NCI-H146 (cell line): Measurements from ENCODE around the gene DLST.
A peak's percentile ranks its signal among the peaks of the same experiment; 100 is the strongest.

ENCODE experiments used
- DNase-seq: peaks from one replicate; lab custom pipeline; 2025; lab: John Stamatoyannopoulos, UW

The DLST gene

DNA sequence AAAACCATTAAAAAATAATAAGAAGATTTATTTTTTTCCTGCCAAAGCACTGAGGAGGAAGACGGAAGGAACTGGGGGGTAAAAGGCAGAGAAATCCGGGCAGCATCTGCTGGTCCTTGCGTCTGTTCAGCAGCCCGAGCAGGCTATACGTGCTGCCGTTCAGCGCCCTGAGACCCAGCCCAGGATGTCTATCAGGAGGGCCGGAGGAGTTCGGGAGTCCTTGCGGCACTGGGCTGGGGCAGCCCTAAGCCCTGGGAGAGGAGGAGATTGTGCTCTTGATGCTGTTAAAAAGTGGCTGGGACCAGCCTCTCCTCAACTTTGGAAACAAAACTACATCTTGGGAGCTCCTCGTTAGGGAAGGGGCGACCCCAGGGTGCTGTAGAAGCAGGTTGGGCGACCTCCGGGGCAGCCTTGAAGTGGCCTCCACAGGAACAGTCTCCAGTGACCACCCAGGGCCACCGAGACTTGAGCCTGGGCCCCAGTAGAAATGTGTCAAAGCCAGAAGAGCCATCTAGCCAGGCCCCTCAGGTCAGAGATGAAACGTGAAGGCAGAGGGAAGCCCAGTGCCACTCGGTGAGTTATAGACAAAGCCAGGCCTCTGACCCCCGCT is 59.3 kb downstream of the DLST start:
- no peak for DNase-seq

DNA sequence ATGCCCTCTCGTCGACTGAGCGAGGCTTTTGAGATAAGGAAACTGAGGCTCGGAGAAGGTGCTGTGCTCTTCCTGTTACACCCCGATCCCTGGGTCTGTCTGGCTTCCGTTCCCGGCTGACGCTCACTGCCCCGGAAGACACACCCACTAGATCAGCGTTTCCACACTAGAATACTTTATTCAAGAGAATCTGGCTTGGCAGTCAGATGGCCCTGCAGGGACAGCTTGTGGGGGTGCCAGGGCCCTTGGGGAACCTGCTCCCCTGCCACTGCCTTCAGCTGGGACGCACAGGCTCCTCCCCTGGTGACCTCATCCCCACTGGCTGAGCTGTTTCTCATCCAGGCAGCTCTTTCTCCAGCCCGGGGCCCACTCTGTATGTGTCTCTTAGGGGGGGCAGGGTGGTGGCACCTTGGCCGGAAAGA is 60.0 kb downstream of the DLST start:
- no peak for DNase-seq

DNA sequence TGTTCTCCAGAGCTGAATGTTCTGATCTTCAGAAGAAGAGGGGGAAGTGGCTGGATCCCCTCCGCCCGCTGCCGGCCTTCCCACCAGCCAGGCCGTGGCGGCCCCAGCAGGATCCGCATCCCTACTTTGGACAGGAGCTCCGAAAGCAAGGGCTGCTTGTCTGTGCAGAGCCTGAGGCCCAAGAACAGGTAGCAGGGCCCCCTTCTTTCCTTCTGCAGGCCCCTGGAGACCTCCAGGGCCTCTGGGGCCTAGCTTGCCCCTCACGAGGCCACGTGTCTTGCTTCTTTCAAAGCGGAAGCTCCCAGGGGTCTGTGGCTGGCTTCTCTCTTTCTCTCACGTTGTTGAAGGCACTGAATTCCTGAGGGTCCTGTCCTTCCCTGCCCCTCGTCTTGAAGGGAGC is 60.5 kb downstream of the DLST start:
- DNase-seq = no peak

DNA sequence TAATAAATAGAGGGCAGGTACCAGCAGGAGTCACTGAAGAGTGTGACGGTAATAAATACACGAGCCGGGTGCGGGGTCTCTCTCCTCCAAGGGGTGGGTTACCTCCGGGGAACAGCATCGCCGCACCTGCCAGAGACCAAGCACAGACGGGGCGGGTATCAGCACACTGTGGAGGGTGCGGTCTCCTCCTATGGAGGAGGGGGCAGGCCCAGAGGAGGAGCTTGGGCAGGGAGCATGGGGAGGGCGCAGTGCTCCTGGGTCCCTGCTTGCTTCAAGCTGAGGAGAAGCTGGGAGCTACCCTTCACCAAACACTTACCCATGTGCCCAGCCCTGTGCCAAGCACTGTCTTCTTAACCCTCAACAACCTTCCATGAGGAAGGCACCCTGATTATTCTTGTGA is 60.9 kb downstream of the DLST start:
- no peak for DNase-seq

DNA sequence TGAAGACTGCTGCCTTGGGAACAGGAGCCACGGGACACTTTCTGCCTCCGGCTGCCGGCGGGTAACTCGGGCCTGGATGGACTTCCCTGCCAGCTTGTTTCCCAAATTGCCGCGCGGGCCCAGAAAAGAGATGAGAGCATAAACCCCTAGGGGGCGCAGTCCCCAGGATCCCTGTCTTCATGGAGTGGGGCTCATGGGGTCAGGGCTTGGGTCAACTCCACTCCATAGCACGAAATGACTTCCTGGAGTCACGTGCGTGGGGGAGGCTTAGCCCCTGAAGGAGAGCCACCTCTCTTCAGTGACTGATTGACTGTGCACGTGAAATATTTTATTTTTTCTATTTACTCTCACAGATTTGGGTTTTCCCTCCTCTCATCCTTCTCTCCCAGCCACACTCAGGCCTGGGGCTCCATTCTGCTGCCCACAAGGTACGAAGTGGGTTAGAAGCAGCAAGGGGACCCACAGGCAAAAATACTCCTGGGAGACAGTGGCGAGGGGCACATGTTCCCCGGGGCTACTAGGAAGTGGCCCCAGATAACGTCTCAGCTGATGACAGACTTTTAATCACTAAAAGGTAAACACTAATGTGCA is 63.6 kb downstream of the DLST start:
- DNase-seq = no peak

DNA sequence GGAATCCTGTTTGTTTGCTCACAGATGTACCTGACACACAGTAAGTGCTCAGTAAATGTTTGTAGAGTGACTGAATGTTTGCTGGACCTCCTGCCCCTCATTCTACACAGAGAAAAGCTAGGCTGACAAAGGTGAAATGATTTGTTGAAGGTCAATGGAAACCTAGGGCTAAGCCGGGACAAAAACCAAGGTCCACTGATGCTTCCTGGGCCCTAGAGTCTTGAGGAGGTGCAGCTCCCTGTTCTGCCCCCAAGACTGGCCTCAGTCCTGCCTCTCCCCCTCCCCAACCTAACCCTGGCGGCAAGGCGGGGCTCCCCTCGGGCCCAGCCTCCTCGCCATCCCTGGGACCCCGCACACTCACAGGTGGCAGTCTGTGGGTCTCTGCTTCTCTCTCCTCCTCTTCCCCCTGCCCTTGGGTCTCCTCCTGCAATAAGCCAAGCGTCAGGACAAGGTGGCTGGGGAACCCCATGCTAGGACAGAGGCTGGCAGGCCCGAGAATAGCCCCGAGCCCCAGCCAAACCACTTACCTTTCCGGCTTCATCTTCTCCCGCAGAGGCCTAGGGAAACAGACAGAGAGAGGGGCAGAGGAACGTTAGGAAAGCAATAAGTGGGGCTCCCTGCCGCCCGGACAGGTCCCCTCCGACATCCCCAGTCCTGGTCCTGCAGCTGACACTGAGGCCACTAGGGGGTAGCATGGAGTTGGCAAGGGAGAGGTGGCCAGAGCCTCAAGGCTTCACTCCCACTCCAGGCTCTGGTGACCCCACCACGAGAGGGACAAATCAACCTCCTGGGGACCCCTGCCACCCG is 64.3 kb downstream of the DLST start:
- peak; percentile 52 for DNase-seq

DNA sequence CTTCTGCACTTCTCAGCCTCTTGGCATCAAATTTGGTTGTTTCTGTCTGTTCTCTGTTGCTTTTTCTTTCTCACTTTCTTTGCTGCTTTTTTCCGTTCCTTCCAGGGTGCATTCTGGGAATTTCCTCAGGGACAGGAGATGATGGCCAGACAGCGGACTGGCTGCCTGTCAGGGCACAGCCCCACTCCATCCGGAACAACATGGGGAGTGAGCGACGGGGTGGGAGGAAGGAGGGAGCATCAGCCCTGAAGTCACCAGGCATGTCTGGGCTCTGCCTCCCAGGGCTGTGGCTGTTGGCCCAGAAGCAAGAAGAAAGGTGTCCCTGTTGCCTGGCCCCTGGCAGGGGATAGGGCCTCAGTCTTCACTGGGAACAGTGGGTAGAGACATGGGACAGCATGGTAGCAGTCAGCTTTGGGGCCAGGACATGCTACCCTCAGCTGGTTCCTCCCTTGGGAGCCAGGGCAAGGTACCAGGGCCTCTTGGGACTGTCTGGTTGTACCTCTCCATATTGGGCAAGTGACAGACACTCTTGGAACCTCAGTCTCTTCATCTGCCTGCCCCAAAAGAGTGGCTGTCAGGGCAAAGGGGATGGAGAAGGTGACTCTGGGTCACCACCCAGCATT is 65.1 kb downstream of the DLST start:
- DNase-seq = no peak

DNA sequence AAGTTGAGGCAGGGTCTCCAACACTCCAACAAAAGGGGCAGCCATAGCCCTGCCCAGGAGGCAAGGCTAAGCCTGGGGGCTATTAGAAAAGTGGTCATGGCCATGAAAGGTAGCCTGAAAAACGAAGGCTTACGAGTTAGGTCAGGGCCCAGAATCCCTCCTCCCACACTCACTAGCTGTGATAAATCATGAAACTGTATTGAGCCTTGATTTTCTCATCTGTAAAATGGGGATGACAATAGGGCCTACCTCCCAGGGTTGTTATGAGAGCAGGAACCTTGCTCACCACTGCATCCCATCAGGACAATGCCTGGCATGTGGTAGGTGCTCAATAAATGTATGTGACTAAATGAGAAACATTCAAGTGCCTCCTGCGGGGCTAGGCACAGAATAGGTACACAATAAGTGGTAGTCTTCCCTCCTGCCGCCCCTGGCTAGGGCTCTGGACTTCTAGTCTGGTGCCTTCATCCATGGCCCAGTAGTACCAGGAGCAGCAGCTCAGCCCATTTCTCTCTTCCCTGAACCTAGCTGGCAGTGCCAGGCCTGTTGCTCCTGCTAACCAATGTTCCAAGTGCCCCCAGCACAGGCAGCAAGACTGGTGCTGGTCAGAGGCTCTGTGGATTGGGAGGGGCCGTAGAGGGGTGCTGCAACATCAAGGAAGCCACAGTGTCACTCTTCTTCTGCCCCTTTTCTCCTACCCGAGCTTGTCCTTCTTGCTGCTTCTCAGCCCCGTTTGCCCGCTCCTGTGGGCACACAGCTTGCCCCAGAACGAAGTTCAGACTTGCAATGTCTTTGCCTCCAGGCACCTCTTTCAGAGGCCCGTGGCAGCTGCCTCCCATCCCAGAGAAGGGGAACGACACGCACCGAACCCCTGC is 65.9 kb downstream of the DLST start:
- DNase-seq = no peak

DNA sequence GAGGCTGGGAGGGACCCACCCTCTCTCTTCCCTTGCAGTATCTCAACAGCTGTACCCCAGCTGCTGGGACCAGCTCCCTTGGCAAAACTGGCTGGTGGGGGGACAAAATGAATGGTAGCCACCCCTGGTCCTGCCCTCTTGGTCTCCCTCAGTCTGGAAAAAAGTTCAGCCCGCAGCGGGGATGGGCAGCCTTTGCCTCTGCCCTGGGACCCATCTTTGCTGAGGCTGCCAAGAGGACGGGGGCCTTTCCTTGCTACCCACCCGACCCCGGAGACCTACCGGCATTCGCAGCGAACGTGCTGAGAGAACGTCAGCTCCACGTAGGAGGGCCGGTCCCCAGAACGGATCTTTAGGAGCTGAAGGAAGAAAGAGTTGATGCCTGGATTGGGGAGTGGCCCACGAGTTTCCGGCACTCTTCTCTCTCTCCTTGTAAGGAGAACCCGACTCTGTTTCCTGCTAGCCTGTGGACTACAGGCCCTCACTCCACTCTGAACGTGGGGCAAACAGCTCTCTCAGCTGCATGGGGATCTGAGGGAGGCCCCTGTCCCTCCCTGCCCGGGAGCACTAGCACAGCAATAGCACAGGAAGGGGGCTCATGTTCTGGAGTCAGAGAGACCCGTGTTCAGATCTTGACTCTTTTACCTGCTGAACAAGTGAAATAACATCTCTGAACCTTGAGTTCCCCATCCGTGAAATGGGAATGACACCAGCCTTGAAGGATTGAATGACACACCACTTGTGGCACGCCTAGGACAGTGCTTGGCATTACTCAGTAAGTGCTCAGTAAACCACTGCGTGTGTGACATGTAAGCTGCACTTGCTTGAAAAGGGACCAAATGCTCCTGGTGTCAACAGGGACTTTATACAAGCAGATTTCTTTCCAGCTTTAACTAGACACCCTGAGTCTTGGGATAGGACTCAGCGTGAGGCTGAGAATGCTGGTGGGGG is 66.8 kb downstream of the DLST start:
- DNase-seq = no peak

DNA sequence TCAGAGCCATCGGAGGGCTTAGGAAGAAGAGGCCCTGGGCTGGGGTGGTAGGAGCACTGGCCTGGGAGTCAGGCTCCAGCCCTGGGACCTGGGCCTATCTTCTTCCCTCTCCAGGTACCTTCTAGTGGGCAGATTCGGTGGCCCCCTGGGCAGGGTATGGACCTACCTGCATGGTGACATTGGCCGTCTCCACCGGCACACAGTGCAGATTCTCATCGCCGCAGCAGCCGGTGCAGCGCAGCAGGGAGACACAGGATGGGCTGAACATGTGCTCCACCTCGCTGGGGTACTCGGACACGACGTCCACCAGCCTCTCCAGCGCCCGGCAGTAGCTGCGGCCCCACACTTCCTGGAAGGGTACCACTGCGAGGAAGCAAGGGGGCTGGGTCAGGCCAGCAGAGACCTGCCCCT is 67.5 kb downstream of the DLST start:
- no peak for DNase-seq

DNA sequence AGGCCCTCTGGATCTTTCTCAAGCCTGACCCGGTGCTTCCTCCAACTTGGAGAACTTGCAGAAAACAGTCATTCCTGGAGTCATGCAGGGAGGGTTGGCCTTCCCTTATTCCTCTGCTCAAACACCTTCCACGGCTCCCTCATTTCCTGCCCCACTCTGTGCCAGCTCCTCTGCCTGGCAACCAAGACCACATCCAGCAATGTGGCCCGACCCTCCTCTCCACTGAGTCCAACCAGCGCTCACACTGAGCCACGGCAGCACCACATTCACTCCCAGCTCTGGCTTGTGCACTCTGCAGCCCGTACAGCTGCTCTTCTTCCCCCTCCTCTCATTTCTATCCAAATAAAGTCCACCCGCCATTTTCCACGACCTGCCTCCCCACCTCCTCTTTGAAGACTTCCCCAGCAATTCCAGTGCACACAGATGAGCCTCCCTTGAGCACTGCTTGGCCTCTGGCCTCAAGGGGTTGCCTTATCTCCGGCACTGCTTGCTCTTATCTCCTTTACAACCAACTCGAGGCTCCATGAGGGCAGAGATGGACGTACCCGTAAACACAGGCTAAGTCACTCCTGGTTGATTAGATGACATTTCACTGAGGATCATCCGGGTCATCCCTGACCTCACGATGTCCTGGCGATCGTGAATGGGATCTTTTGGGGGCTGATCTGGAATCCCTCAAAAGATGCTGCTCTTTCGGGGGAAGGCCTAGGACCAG is 68.3 kb downstream of the DLST start:
- no peak for DNase-seq

DNA sequence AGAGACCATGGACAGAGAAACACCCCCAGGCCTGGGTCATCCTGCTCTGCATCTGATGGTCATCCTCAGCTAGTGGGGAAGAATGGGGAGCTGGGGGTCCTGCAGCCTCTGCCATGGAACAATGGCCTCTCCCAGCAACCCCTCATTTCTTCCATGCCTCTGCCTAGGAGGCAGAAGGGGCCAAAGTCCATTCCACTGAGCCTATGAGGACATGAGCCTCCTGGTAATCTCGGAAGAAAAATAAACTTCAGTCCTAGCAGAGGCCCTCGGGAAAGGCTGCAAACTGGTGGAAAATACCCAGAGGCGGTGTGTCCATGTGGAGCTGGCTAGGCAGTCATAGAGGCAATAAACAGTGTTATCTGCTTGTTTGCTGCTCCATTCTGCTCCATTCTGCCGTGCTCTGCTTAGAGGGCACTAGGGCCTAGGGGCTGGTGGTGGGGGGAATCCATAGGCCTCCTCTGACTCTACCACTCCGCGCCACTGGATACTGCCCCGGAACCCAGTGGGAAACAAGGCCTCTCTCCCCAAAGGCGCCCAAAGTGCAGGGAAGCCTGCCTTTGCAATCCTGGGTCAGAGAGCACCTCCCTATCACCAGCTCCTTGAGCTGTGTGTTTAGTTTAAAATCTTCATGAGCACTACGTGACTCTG is 69.2 kb downstream of the DLST start:
- no peak for DNase-seq

DNA sequence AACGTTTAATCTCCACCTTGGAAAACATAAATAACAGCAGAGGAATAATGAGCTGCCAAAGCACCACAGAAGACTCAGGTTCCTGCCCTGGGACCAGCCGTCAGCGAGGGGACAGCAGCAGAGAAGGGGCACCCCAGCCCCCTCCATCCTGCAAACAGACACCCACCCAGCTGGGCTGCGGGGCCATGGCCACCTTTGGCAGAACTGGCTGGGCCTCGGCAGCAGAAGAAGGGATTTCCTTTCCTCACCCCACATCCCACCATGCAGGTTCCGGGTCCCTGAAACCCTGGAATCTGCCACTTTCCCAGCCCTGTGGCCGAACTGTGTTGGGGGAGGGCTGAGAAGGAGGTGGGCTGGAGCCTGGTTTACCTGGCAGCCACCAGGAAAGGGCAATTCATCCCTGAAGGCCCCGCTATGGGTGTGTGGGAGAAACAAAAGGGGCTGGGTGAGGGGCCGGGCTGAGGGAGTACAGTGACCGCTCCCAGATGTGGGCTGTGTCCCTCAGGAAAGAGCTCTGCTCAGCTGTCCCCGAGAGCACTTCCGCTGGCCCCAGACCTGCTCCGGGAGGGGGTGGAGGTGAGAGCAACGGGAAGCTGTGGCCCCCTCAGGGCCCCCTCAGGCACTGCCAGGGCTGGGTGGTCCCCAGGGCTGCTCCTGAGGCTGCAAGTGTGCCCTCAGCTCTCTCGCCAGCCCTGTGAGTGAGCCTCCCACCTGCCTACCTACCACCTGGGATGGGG is 69.9 kb downstream of the DLST start:
- DNase-seq = no peak

DNA sequence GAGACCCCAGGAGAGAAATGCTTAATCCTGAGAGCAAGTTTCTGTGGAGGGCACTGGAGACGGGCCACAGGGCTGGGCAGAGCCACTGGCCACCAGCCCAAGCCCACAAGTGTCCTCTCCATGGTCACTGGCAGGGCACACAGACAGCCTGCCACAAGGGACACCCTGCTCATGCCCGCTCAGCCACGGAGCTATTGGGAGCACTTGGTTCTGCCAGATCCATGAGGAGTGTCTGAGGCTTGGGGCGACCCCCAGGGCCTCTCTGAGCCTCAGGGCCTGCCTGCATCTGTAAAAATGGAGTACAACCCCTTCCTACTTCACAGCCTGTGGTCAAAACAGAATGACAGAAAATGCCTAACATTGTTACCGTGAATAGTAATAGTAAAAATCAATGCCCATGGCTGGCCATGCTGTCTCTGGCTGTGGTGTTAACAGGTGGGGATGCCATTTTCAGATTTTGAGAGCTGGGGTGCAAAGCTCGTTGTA is 70.5 kb downstream of the DLST start:
- DNase-seq = no peak

DNA sequence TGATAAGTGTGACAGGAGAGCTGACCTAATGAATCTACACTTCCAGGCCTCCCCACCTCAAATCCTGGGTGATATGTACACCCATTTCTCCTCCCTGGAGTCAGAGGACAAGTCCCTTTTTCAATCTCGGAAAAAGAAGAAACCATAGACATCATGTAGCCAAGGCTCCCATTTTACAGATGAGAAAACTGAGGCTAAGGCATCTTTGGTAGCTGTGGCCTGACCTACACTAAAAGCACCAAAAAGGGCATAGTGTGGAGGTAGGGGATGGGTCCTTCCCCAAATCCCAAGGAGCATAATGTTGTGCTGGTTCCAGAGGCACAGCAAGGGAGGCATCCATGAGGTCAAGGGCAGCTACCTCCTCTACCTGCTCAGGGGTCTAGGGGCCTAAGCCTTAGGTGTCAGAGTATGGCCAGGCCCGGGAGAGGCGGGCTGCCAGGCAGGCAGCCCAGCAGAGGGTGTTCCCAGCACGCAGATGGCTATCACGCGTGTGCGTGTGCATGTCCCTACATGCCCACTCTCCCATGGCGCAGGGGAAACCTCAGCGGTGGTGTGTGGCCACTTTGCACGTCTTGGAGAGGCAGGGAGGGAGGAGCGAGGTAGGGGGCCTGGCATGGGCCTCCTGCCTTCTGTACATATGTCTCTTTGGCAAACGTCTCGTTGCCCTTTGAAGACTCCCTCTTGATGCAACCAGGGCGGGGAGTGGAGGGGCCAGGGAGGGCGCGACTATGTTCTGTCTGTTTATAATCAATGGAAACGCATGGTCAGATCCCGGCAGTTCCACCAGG is 71.2 kb downstream of the DLST start:
- DNase-seq = no peak
